Neural crest cell (in vitro differentiated cells): ENCODE data around the gene LIMS1. TPM values are rescaled to one million over a fixed set of nuclear protein-coding genes. Genes with fewer than 3 reads are reported as not detected.
"Not testable (repeated sequence)": the region's sequence is repeated elsewhere in the genome, so short reads cannot be mapped to it uniquely, and the experiment has no call there.

Experiments
- DNase-seq: peaks from one replicate; pipeline ENCODE4 v3.0.0; 2021; ENCODE audit warnings: low read depth, mixed read lengths, low spot score
- H3K27ac Mint-ChIP-seq: one replicate; pipeline ENCODE4 v1.8.0; 2021; ENCODE audit warnings: mild to moderate bottlenecking, mixed read lengths; ENCODE audit not compliant: unreplicated experiment
- H3K27me3 Mint-ChIP-seq: 2 replicates; pipeline ENCODE4 v1.8.0; 2021; ENCODE audit warnings: low read depth, mild to moderate bottlenecking, mixed read lengths
- H3K36me3 Mint-ChIP-seq: 2 replicates; pipeline ENCODE4 v1.8.0; 2021; ENCODE audit warnings: low read depth, mild to moderate bottlenecking, mixed read lengths
- H3K4me1 Mint-ChIP-seq: 2 replicates; pipeline ENCODE4 v1.8.0; 2021; ENCODE audit warnings: mixed read lengths
- H3K4me3 Mint-ChIP-seq: one replicate; pipeline ENCODE4 v1.8.0; 2021; ENCODE audit warnings: mild to moderate bottlenecking, mixed read lengths
- H3K9me3 Mint-ChIP-seq: 2 replicates; pipeline ENCODE4 v1.8.0; 2021; ENCODE audit warnings: mixed read lengths
- long read RNA-seq: library from polyadenylated mRNA; unstranded; transcript quantifications from one replicate; pipeline ENCODE4 v2.0.0, GENCODE V29; 2020
- total RNA-seq: library from RNA; stranded (reverse); gene quantifications from 2 replicates; pipeline ENCODE4 v1.2.1, GENCODE V29; 2021
- TF ChIP-seq, protein P1 (sequence below): fragments of 200-600 bp; sonication (generic); conservative IDR thresholded peaks from 2 replicates; pipeline ENCODE4 v1.5.0; 2021; ENCODE audit warnings: antibody characterized with exemption, mild to moderate bottlenecking

Gene LIMS1, protein sequence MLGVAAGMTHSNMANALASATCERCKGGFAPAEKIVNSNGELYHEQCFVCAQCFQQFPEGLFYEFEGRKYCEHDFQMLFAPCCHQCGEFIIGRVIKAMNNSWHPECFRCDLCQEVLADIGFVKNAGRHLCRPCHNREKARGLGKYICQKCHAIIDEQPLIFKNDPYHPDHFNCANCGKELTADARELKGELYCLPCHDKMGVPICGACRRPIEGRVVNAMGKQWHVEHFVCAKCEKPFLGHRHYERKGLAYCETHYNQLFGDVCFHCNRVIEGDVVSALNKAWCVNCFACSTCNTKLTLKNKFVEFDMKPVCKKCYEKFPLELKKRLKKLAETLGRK
- 25.8 and 30.9 TPM in 2 replicates for total RNA-seq
- long read RNA-seq, full-length matches to known transcripts = 14 of 19 reads
- long read RNA-seq, partial matches to known transcripts = 2 of 19 reads
- long read RNA-seq, other reads (novel, unspliced or antisense) = 3 of 19 reads

DNA sequence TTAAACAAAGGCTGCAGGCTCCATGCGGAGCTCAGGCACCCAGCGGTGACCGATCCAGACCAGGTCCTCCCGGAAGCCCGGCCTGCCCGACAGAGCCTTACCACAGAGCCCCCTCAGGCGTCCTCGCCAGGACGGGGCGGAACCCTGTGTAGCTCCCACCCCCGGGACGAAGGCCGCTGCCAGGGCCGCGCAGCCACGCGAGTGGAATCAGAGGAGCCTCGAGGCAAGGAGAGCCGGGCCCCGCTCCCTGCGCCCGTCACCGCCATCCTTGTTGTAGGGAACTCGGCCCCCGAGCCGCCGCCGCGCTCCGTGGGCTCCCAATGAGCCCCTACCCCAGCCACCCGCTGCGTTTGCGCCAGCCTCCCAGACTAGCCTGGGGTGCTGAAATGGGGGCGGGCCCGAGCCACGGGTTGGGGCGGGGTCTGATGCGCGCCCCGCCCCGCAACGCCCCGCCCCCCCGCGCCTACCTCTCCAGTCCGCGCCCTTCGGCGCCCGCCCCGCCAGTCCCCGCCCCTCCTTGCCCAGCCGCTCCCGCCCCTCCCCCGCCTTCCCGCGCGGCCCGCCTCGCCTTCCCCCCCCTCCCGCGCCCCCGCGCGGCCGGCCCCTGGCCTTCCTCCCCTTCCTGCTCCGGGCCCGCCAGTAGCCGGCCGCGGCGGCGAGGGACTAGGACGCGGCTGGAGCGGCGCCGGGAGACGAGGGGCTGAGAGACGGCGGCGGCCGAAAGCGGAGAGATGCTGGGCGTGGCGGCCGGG is at the start of gene LIMS1:
Gene LIMS1 (plus strand): TSS at position 639 of the 752 bp plus-strand sequence. CDS start 93 bp downstream, at position 732.
- peak; percentile 77 for DNase-seq
- TF ChIP-seq, protein P1, sequence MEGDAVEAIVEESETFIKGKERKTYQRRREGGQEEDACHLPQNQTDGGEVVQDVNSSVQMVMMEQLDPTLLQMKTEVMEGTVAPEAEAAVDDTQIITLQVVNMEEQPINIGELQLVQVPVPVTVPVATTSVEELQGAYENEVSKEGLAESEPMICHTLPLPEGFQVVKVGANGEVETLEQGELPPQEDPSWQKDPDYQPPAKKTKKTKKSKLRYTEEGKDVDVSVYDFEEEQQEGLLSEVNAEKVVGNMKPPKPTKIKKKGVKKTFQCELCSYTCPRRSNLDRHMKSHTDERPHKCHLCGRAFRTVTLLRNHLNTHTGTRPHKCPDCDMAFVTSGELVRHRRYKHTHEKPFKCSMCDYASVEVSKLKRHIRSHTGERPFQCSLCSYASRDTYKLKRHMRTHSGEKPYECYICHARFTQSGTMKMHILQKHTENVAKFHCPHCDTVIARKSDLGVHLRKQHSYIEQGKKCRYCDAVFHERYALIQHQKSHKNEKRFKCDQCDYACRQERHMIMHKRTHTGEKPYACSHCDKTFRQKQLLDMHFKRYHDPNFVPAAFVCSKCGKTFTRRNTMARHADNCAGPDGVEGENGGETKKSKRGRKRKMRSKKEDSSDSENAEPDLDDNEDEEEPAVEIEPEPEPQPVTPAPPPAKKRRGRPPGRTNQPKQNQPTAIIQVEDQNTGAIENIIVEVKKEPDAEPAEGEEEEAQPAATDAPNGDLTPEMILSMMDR = no peak
- H3K27ac Mint-ChIP-seq = peak within 1 kb of the TSS; percentile 99
- H3K9me3 Mint-ChIP-seq = no peaks in the 10 kb centered on the region
- H3K27me3 Mint-ChIP-seq = no peaks in the 10 kb centered on the region
- H3K4me3 Mint-ChIP-seq = peak within 1 kb of the TSS; percentile 95
- no peaks in the 10 kb centered on the region for H3K36me3 Mint-ChIP-seq
- peaks cover 43% of the 10 kb centered on the region for H3K4me1 Mint-ChIP-seq

DNA sequence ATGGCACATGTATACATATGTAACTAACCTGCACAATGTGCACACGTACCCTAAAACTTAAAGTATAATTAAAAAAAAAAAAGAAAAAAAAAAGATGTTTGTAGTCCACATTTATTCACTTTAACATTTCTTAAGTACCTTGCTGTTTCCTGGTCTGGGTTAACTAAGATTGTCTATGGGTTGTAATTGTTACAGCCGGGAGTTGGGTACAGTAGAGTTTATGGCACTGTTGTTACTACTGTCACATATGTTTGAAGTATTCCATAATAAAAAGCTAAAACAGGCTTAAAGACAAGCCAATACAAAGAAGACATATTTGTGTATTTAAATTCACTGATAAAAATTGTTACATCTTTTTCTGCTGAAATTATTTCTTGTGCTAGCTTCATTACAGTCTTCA is 49.0 kb upstream of the LIMS1 start:
- Mint-ChIP-seq H3K27ac (no peak overlapping the region), H3K4me3 (no peak overlapping the region), H3K4me1 (no peaks in the 10 kb centered on the region), H3K36me3 (peaks cover 24% of the 10 kb centered on the region), H3K9me3 (no peaks in the 10 kb centered on the region), H3K27me3 (no peaks in the 10 kb centered on the region)
- no peak for DNase-seq
- TF ChIP-seq, protein P1 = no peak

DNA sequence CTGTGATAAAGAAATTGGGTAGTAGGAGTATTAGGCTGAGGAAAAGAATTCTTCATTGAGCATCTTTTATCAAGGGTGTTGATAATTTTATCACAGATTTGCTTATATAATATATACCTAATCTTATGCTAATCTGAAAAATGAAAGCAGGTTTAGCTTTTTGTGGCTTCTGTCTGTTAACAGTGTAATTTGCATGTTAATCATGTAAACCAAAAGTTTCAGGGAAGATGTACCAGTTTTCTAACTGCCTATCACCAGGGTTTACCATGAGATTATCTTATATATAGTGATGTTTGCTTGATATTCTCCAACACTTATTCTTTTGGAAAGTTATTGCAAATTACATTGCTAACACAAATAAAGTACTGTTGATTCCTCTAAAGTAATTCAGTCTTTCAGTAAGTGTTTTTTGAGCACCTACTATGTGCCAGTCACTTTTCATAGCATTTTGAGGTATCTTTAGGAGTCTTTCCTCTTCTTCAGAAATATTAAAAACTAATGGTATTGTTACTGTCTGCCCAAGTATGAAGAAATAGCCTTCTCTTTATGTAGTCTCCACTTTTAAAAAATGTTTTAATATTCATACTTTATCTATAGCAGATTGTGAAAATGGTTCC is 43.7 kb upstream of the LIMS1 start:
- TF ChIP-seq, protein P1 = no peak
- Mint-ChIP-seq H3K4me3 (no peak overlapping the region), H3K36me3 (peaks cover 4% of the 10 kb centered on the region), H3K27ac (no peak overlapping the region), H3K9me3 (no peaks in the 10 kb centered on the region), H3K27me3 (no peaks in the 10 kb centered on the region), H3K4me1 (no peaks in the 10 kb centered on the region)
- no peak for DNase-seq

DNA sequence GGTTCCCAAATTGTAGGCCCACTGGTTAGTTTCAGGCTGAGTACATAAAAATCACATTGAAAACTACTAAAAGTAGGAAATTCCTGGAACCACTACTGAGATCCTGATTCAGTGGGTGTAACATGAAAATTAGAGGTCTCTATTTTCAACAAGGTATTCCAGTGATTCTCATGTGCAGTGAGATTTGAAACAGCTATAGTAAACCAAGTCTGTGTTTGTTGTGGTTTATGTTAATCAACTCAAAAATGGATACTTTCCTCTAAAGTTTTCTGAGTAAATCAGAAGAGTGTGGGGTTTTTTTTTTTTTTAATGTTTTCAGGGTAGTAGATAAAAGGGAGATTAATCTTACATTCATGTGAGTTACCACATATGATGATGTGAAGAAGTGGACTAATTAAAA is 42.4 kb upstream of the LIMS1 start:
- TF ChIP-seq, protein P1 = no peak
- no peaks in the 10 kb centered on the region for H3K27me3 Mint-ChIP-seq
- peaks cover 4% of the 10 kb centered on the region for H3K36me3 Mint-ChIP-seq
- H3K9me3 Mint-ChIP-seq = no peaks in the 10 kb centered on the region
- H3K4me3 Mint-ChIP-seq = no peak overlapping the region
- no peak for DNase-seq
- H3K27ac Mint-ChIP-seq = no peak overlapping the region
- no peaks in the 10 kb centered on the region for H3K4me1 Mint-ChIP-seq

DNA sequence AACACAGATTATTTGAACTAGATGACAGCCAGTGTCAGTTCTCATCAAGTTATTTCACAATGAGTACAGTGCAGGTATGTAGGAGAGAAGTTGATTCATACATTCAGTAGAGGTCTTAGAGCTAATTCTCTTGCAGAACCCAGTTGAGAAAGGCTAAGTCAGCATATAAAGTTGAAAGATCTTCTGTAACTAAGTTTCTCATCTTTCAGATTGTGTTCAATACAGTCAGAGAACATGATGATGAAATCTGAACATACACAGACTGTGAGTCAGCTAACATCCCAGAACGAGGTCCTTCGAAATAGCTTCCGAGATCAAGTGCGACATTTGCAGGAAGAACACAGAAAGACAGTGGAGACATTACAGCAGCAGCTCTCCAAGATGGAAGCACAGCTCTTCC is 41.9 kb upstream of the LIMS1 start:
- TF ChIP-seq, protein P1 = no peak
- Mint-ChIP-seq H3K36me3 (peaks cover 4% of the 10 kb centered on the region), H3K4me3 (no peak overlapping the region), H3K4me1 (no peaks in the 10 kb centered on the region), H3K9me3 (no peaks in the 10 kb centered on the region), H3K27ac (no peak overlapping the region), H3K27me3 (no peaks in the 10 kb centered on the region)
- DNase-seq = no peak

DNA sequence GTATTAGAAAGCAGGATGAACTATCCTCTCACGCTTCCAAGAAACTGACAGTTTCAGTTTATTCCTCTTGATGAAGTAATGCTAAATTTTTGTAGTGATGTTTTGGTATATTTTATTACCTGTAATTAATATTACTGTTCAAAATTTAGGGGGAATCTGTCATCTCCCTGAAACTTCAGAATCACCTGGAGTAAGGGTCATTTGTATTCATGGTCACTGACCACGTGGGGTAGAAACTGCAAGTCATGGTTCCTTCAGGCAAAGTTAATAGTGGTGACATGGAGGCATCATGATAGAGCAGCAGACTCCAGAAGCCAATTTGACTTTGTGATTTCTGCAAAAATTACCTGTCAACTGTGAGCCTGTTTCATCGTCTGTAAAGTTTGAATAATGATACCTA is 38.1 kb upstream of the LIMS1 start:
- DNase-seq, H3K4me3 Mint-ChIP-seq, H3K9me3 Mint-ChIP-seq, H3K4me1 Mint-ChIP-seq, H3K27me3 Mint-ChIP-seq, H3K27ac Mint-ChIP-seq: not testable (repeated sequence)
- peaks cover 13% of the 10 kb centered on the region for H3K36me3 Mint-ChIP-seq

DNA sequence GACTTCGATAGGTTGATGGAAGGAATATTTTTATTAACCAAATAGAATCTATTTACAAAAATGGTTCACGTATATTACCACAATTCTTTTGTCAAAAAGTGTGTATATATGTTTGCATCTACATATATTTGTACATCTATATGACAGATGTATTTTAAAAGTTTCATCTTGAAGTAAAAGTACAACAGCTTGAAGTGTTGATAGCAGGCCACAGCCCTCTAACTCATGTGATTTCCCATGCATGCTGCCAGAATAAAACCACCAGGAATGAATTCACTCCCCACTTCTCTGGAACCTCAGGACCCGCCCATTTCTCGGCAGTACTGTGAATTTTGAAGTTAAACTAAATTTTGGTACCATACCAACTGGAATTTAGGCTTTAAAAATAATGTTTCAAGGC is 26.6 kb upstream of the LIMS1 start:
- H3K9me3 Mint-ChIP-seq, DNase-seq, H3K27me3 Mint-ChIP-seq, H3K4me1 Mint-ChIP-seq, H3K4me3 Mint-ChIP-seq, H3K27ac Mint-ChIP-seq: not testable (repeated sequence)
- H3K36me3 Mint-ChIP-seq = peaks cover 13% of the 10 kb centered on the region

DNA sequence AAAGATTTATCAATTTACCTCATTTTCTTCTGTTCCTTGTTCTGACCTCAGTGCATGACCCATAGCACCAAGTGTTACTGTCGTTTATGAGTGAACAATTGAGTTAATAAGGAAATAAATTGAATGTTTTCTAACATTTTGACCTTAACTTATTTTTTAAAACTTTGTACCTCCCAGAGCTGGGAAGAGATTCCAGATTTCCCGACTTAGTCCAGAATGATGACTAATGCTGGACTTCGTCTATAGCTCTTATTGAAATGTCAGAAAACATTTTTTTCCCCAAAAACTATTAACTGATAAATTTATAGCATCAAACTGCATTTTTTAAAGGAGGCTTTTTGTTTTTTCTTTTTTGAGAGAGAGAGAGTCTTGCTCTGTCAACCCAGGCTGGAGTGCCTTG is 21.8 kb upstream of the LIMS1 start:
- H3K36me3 Mint-ChIP-seq, H3K9me3 Mint-ChIP-seq, H3K4me1 Mint-ChIP-seq, H3K27ac Mint-ChIP-seq, H3K4me3 Mint-ChIP-seq, DNase-seq, H3K27me3 Mint-ChIP-seq: not testable (repeated sequence)
